HUES48 (cell line): Measurements from ENCODE around the gene ICOSLG.
"Not testable (repeated sequence)": the region's sequence is repeated elsewhere in the genome, so short reads cannot be mapped to it uniquely, and the experiment has no call there.

Experiments used
- H3K27ac ChIP-seq: one replicate; pipeline ENCODE4 v1.7.0; 2013; ENCODE audit warnings: low read depth, low read length, inconsistent platforms
- H3K27me3 ChIP-seq: 2 replicates; pipeline ENCODE4 v1.6.1; 2013; ENCODE audit warnings: mild to moderate bottlenecking, low read length; ENCODE audit not compliant: control insufficient read depth, insufficient read depth
- H3K36me3 ChIP-seq: 2 replicates; pipeline ENCODE4 v1.6.1; 2013; ENCODE audit warnings: low read length; ENCODE audit not compliant: control insufficient read depth, insufficient read depth
- H3K4me1 ChIP-seq: 2 replicates; pipeline ENCODE4 v1.6.1; 2013; ENCODE audit warnings: mild to moderate bottlenecking, low read length; ENCODE audit not compliant: control insufficient read depth, insufficient read depth
- H3K4me3 ChIP-seq: 2 replicates; pipeline ENCODE4 v1.5.1; 2013; ENCODE audit warnings: mild to moderate bottlenecking, low read depth, low read length
- H3K9ac ChIP-seq: 2 replicates; pipeline ENCODE4 v1.6.1; 2013; ENCODE audit warnings: mild to moderate bottlenecking, low read depth, low read length, moderate library complexity
- H3K9me3 ChIP-seq: 2 replicates; pipeline ENCODE4 v1.6.1; 2013; ENCODE audit warnings: low read length; ENCODE audit not compliant: control insufficient read depth, insufficient read depth

Gene ICOSLG

DNA sequence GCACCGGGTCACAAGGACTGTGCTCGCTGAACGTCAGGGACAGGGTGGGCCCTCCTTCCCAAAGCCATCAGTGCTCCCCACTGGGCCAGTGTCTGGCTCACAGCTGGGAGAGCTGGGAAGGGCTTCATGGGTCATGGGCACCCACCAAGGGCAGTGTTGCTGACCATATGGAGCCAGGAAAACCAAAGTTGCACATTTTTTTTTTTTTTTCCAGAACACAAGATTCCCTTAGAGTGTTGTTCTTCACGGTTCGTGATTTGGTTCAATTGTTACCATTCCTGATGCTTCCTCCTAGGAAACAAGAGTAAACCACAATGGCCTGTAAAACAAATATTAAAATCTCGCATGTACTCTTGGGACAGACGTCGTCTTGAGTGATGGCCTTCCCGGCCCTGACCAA lies 45.9 kb downstream of the ICOSLG start:
- H3K4me1 ChIP-seq, H3K9me3 ChIP-seq, H3K36me3 ChIP-seq, H3K9ac ChIP-seq, H3K27me3 ChIP-seq, H3K4me3 ChIP-seq, H3K27ac ChIP-seq: not testable (repeated sequence)

DNA sequence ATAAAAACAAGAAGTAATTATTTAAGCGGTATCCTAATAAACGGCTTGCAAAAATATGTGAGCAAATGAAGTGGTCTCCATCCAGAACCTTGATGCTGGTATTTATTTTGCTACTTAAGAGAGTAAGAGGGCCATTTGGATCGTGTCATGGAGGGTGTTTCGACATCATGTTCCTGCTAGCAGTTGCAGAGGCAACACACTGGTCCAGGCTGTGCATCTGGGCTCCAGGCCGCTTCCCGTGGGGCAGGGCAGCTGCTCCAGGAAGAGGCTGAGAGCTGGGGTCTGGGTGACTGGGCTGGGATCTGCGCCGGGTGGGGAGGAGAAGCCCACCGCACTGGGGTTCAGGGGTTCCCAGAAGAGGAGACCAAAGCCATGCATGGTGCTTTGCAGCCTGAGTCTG lies 46.3 kb downstream of the ICOSLG start:
- not testable (repeated sequence) for H3K9me3 ChIP-seq, H3K27me3 ChIP-seq, H3K27ac ChIP-seq, H3K9ac ChIP-seq, H3K4me3 ChIP-seq, H3K4me1 ChIP-seq, H3K36me3 ChIP-seq

DNA sequence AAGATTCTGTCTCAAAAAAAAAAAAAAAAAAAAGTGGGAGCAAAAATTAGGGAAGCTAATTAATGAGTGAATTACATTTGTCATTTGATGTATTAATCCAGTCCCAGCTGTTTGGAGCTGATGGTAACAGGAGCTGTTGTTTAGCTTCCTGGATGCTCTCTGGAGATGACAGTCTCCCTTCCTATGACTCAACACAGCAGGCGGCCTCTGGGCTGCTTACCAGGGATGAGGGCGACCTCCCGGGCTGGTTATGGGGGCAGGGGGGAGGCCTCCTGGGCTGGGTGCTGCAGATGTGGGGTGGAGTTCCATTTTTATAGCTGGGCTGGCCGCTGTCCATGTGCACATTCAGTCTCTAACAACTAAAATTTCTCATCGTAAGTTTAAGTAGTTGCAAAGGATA lies 47.6 kb downstream of the ICOSLG start:
- H3K27me3 ChIP-seq, H3K9me3 ChIP-seq: not testable (repeated sequence)

DNA sequence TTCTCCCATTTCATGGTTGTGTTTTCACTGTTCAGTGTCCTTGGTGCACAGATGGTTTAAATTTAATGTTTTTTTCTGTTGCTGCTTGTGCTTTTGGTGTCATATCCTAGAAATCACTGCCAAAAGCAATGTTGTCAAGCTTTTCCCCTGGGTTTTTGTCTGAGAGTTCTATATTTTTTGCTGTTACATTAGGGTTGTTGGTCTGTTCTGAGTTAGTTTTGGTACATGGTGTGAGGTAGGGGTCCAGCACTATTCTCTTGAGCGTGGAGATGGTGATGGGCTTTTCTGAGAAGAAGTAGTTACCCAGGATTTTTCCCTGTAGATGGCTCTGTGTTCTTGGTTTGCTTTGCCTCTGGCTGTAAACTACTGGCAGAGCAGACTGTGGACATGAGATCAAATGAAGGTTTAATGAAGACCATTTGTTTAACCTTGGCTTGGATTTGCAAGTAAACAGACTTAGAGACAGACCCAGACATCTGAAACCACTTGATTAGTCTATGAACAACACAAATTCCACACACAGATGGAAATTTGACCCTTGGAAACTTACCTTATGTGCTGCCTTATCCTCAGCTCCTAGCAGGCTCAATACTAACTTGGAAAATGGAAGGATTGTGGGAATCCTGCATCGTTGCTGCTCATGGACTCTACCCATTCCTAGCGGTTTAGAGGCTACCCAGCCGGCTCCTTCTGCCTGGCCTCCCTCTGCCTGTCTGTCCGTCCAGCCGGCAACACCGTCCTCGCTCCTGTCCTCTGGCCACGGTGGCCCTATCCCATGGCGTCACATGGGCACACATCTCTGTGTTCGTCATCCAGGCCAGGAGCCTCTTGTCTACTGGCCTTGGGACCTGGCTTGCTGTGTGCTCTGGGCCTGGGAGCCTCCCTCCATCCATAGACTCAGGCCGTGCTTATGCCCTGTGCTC lies 50.1 kb downstream of the ICOSLG start:
- not testable (repeated sequence) for H3K27me3 ChIP-seq, H3K36me3 ChIP-seq, H3K4me3 ChIP-seq, H3K4me1 ChIP-seq, H3K9me3 ChIP-seq, H3K27ac ChIP-seq, H3K9ac ChIP-seq

More for the DNA sequence above, 47.6 kb downstream of the ICOSLG start:
- H3K27ac ChIP-seq, H3K36me3 ChIP-seq, H3K4me1 ChIP-seq, H3K4me3 ChIP-seq, H3K9ac ChIP-seq: not testable (repeated sequence)

DNA sequence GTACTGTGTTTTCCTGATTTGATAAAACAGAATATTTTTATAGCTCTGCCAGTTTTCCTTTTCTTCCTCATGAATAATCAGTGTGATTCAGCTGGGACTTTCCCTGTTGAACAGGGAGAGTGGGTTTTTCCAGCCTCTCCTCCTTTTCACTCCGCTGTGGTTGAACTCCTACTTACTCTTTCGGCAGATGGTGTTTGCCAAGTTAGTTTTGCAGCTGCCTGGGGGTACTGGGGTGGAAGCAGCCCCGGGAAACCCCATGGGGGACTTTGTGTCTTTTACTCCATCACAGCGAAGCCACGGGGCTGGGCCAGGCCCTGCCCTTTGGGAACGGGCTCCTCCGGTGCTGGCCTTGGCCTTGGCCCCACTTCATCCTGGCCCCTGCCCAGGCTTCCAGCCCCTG lies 55.9 kb downstream of the ICOSLG start:
- H3K36me3 ChIP-seq, H3K27me3 ChIP-seq, H3K9ac ChIP-seq, H3K4me3 ChIP-seq, H3K4me1 ChIP-seq, H3K9me3 ChIP-seq, H3K27ac ChIP-seq: not testable (repeated sequence)

DNA sequence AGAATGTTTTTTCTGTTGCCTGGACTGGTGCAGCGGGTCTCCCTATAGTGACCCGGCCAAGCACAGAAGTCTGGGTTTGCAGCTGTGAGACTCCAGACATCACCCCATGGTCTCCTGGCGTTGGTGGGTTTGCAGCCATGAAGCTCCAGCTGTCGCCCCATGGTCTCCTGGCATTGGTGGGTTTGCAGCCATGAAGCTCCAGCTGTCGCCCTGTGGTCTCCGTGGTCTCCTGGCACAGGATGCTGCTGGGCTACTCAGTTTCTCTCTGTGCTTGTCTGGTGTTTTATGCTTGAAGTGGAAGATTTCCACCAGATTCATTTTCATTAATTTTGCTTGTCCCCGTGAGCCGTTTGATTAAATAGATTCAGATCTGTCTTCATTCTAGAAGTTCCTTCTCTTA lies 58.5 kb downstream of the ICOSLG start:
- H3K9me3 ChIP-seq, H3K9ac ChIP-seq, H3K4me1 ChIP-seq, H3K4me3 ChIP-seq, H3K27ac ChIP-seq, H3K27me3 ChIP-seq, H3K36me3 ChIP-seq: not testable (repeated sequence)

DNA sequence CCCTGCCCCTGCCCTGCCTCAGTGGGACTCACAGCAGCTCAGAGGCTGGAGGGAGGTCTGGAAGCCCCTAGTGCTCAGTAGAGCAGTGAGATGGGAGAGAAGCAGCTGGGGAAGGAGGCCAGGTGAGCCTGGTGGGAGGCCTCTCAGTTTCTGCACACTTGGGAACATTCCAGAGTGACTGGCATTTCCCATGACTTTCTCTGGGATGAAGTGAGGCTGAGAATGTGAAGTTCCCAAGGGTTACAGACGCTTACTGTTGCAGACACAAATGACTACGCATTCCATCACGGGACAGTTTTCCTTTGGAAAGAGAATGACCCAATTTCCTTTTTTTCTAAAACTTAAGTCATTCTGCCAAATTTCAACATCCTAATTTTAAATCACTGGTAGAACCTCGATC lies 59.2 kb downstream of the ICOSLG start:
- not testable (repeated sequence) for H3K9me3 ChIP-seq, H3K4me3 ChIP-seq, H3K27ac ChIP-seq, H3K36me3 ChIP-seq, H3K4me1 ChIP-seq, H3K27me3 ChIP-seq, H3K9ac ChIP-seq

DNA sequence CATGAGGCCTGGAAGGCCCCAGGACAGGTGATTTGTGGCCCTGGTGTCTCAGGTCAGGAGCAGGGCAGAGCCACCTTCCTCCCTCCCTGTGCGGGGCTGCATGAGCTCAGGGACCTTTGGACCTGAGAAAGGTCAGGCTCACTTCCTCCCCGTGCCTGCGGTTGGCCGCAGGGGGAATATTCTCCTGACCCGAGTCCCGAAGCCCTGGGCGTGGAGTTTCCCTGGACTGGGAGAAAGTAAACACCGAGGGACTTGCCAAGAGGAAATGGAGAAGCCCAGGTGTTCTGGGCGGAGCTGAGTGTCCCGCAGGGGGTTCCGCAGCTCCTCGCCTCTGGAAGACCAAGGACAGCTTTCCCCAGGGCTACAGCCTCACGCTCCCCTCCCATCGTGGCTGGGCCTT lies 64.6 kb downstream of the ICOSLG start:
- H3K36me3 ChIP-seq, H3K9me3 ChIP-seq, H3K27me3 ChIP-seq, H3K27ac ChIP-seq, H3K9ac ChIP-seq, H3K4me3 ChIP-seq, H3K4me1 ChIP-seq: not testable (repeated sequence)

DNA sequence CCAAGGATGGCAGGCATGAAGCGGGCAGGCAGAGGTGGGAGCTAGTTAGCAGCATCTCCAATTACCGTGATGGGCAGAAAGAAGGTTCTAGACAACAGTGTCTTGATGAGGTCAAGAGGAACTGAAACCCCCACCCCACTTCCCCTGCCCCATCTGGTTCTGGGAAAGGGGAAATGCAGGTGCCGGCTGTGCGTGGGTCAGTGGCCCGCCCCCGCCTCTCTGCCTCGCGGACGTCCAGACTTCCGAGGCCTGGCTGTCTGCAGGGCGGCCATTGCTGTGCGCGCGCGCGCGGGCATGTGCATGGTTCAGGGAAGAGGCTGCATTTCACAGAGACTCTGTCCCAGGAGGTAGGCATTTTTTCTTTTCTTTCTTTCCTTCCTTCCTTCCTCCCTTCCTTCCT lies 65.6 kb downstream of the ICOSLG start:
- not testable (repeated sequence) for H3K4me1 ChIP-seq, H3K27ac ChIP-seq, H3K4me3 ChIP-seq, H3K27me3 ChIP-seq, H3K36me3 ChIP-seq, H3K9me3 ChIP-seq, H3K9ac ChIP-seq
